CD4-positive, alpha-beta T cell (primary cell): ENCODE results near the gene ASB9. TPM values are rescaled to one million over a fixed set of nuclear protein-coding genes. Genes with fewer than 3 reads are reported as not detected.

Source experiments
- ATAC-seq: fragments of 200-7000 bp; cut with Tn5 transposase; one replicate; pipeline ENCODE4 v1.10.0; 2022; ENCODE audit warnings: mild to moderate bottlenecking; ENCODE audit not compliant: poor library complexity
- CTCF ChIA-PET: fragments of 350-600 bp; sonication (Branson Sonifier 250); formaldehyde crosslinking; loops from one replicate; lab custom pipeline; 2021; ENCODE audit warnings: antibody characterized with exemption, inconsistent platforms; lab: Charles Lee
- POLR2A ChIA-PET: fragments of 350-600 bp; sonication (Branson Sonifier 250); formaldehyde crosslinking; loops from one replicate; lab custom pipeline; 2021; ENCODE audit warnings: antibody characterized with exemption, inconsistent platforms; lab: Charles Lee
- DNase-seq, 14 experiments: peaks; one replicate each; pipeline ENCODE4 v3.0.0-alpha.2; 2013 to 2020; ENCODE audit warnings: mixed read lengths in 2 of 14
- H3K27ac ChIP-seq, 2 donors: one replicate each; pipeline versions ENCODE4 v1.5.1 to v1.7.0; 2013; ENCODE audit warnings: low read length in 2 of 2, low read depth in 1 of 2, mild to moderate bottlenecking in 1 of 2
- H3K27me3 ChIP-seq, 2 experiments: 1 replicate in 1 of 2; 2 replicates in 1 of 2; pipeline versions ENCODE4 v1.6.1 to v1.7.0; 2013; ENCODE audit warnings: low read length in 2 of 2, control low read depth in 1 of 2, mild to moderate bottlenecking in 1 of 2, moderate library complexity in 1 of 2; ENCODE audit not compliant: insufficient read depth in 2 of 2, control insufficient read depth in 1 of 2
- H3K36me3 ChIP-seq: one replicate; pipeline ENCODE4 v1.6.1; 2013; ENCODE audit warnings: low read length, control low read depth; ENCODE audit not compliant: insufficient read depth
- H3K4me1 ChIP-seq: one replicate; pipeline ENCODE4 v1.6.1; 2013; ENCODE audit warnings: low read length, control low read depth; ENCODE audit not compliant: insufficient read depth
- H3K4me3 ChIP-seq: one replicate; pipeline ENCODE4 v1.5.1; 2013; ENCODE audit warnings: mild to moderate bottlenecking, low read length, moderate library complexity
- H3K9me3 ChIP-seq, 2 experiments: 1 replicate in 1 of 2; 2 replicates in 1 of 2; pipeline versions ENCODE4 v1.6.1 to v1.7.0; 2013; ENCODE audit warnings: low read length in 2 of 2, mild to moderate bottlenecking in 2 of 2, control low read depth in 1 of 2, moderate library complexity in 1 of 2; ENCODE audit not compliant: control insufficient read depth in 1 of 2, insufficient read depth in 1 of 2
- H3K27ac Mint-ChIP-seq: one replicate; pipeline ENCODE4 v1.8.0; 2020; ENCODE audit warnings: mixed read lengths
- H3K27me3 Mint-ChIP-seq: one replicate; pipeline ENCODE4 v1.8.0; 2021; ENCODE audit warnings: mixed read lengths
- H3K36me3 Mint-ChIP-seq: one replicate; pipeline ENCODE4 v1.8.0; 2021; ENCODE audit warnings: low read depth, mixed read lengths
- H3K4me1 Mint-ChIP-seq: one replicate; pipeline ENCODE4 v1.8.0; 2021; ENCODE audit warnings: low read depth, mixed read lengths
- H3K4me3 Mint-ChIP-seq: one replicate; pipeline ENCODE4 v1.8.0; 2020; ENCODE audit warnings: mild to moderate bottlenecking, mixed read lengths
- H3K9me3 Mint-ChIP-seq: one replicate; pipeline ENCODE4 v1.8.0; 2020; ENCODE audit warnings: mixed read lengths
- intact Hi-C, 2 experiments: fragments of 100-400 bp; cut with DNase I in 1 of 2; cut with micrococcal nuclease in 1 of 2; formaldehyde crosslinking; loops; one replicate each; pipeline versions ENCODE4 v1.15.1 to v1.9.0; 2023 to 2025; cut with DNase I, micrococcal nuclease
- total RNA-seq, 174 experiments: library from RNA in 2 of 174; stranded (reverse) in 2 of 174; gene quantifications; one replicate each; pipeline ENCODE4 v1.2.3 and lab custom pipeline; 2021 to 2026
- TF ChIP-seq, protein P1 (sequence below): fragments of 200-600 bp; IDR thresholded peaks from one replicate; pipeline ENCODE4 v1.8.0; 2022; ENCODE audit warnings: antibody characterized with exemption, mild to moderate bottlenecking

The ASB9 gene
- total RNA-seq, 2 experiments from 2014 or later, result 0.14 TPM; not detected in 1

DNA sequence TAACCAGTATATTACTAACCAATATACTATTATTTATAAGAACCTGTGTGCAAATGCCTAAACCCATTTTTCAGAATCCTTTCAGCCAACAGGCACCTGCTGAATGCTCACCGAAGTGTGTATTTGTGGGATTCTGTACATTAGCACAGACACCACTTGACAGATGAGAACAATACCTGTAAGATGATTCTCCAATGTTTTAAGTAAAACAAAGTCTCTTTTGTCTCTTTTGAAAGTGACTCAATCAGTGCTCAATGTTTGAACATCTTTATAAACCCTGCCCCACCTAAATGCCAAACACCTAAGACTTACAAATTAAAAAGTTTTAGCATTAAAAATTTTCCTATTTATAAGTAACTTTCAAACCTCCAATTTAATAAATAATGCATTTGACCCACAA is 763 bp downstream of the ASB9 start:
- Mint-ChIP-seq H3K27me3 (no peaks in the 10 kb centered on the region), H3K4me3 (no peak overlapping the region), H3K9me3 (no peaks in the 10 kb centered on the region), H3K4me1 (peaks cover 11% of the 10 kb centered on the region), H3K36me3 (no peaks in the 10 kb centered on the region), H3K27ac (peak overlapping the region; percentile 57)
- Histone ChIP-seq H3K27ac (no peak overlapping the region), H3K27me3 (no peaks in the 10 kb centered on the region), H3K36me3 (no peaks in the 10 kb centered on the region), H3K4me3 (no peak overlapping the region), H3K4me1 (peaks cover 10% of the 10 kb centered on the region), H3K9me3 (no peaks in the 10 kb centered on the region)
- intact Hi-C loops, result no loop called here
- ATAC-seq, result no peak
- TF ChIP-seq, protein P1, sequence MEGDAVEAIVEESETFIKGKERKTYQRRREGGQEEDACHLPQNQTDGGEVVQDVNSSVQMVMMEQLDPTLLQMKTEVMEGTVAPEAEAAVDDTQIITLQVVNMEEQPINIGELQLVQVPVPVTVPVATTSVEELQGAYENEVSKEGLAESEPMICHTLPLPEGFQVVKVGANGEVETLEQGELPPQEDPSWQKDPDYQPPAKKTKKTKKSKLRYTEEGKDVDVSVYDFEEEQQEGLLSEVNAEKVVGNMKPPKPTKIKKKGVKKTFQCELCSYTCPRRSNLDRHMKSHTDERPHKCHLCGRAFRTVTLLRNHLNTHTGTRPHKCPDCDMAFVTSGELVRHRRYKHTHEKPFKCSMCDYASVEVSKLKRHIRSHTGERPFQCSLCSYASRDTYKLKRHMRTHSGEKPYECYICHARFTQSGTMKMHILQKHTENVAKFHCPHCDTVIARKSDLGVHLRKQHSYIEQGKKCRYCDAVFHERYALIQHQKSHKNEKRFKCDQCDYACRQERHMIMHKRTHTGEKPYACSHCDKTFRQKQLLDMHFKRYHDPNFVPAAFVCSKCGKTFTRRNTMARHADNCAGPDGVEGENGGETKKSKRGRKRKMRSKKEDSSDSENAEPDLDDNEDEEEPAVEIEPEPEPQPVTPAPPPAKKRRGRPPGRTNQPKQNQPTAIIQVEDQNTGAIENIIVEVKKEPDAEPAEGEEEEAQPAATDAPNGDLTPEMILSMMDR, result no peak
- ChIA-PET CTCF (no interaction called here), POLR2A (interaction anchor here (1.0 kb wide), 1 partner anchor 16 kb away, joined by 3 read pairs; no protein-coding TSS in a partner anchor)
- DNase-seq, result no peak

GRCh38 chrX:15254852-15255251 is 15.0 kb downstream of the ASB9 start:
- ChIA-PET POLR2A (no interaction called here), CTCF (no interaction called here)
- no peak overlapping the region for H3K27ac Mint-ChIP-seq
- H3K9me3 Mint-ChIP-seq, result no peaks in the 10 kb centered on the region
- DNase-seq (no peak), ATAC-seq (no peak)
- no peaks in the 10 kb centered on the region for H3K4me1 Mint-ChIP-seq
- no peaks in the 10 kb centered on the region for H3K27me3 Mint-ChIP-seq
- H3K4me3 ChIP-seq, result no peak overlapping the region
- no peak overlapping the region for H3K4me3 Mint-ChIP-seq
- H3K9me3 ChIP-seq, result no peaks in the 10 kb centered on the region
- intact Hi-C loops, result no loop called here
- no peaks in the 10 kb centered on the region for H3K36me3 ChIP-seq
- H3K4me1 ChIP-seq, result no peaks in the 10 kb centered on the region
- TF ChIP-seq, protein P1, result no peak
- H3K27me3 ChIP-seq, result no peaks in the 10 kb centered on the region
- H3K36me3 Mint-ChIP-seq, result no peaks in the 10 kb centered on the region
- H3K27ac ChIP-seq, result no peak overlapping the region

DNA sequence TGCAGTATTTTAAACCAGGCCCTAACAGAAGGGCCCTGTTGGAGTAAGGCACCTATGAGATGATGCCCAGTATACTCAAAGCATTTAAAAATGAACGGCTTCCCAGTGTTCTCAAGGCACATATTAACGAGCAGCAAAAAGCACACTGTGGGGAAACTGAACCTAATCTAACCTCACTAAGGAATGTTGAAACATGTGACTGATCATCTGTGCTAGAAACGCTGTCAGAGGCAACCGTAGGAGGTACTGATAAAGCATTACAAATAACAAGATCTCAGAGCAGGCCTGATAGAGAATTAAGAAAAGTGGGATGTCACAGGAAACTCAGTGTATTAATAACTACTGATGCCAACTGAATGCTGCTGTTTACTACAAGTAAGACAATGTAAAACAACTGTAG is 24.0 kb downstream of the ASB9 start:
- Histone ChIP-seq H3K36me3 (no peaks in the 10 kb centered on the region), H3K4me1 (no peaks in the 10 kb centered on the region), H3K9me3 (no peaks in the 10 kb centered on the region), H3K4me3 (no peak overlapping the region), H3K27me3 (no peaks in the 10 kb centered on the region), H3K27ac (no peak overlapping the region)
- no peaks in the 10 kb centered on the region for H3K27me3 Mint-ChIP-seq
- DNase-seq (no peak), ATAC-seq (no peak)
- TF ChIP-seq, protein P1, result no peak
- no peaks in the 10 kb centered on the region for H3K36me3 Mint-ChIP-seq
- no peak overlapping the region for H3K27ac Mint-ChIP-seq
- CTCF ChIA-PET, result no interaction called here
- no peaks in the 10 kb centered on the region for H3K9me3 Mint-ChIP-seq
- POLR2A ChIA-PET, result no interaction called here
- H3K4me1 Mint-ChIP-seq, result no peaks in the 10 kb centered on the region
- intact Hi-C loops, result loop anchor here in 1 of 2 experiments (2.0 kb wide), 1 partner anchor 1737 kb away; no protein-coding TSS in a partner anchor
- no peak overlapping the region for H3K4me3 Mint-ChIP-seq
